MM.1S (cell line): ENCODE data around the gene PPP6R2.

Source experiments
- DNase-seq: peaks from one replicate; pipeline ENCODE4 v3.0.0-alpha.2; 2015
- H2AFZ ChIP-seq: fragments of 300-600 bp; sonication (generic); 2 replicates; pipeline ENCODE4 v1.6.0; 2016; ENCODE audit warnings: antibody characterized with exemption, low read length
- H3F3A ChIP-seq: fragments of 300-600 bp; sonication (generic); 2 replicates; pipeline ENCODE4 v1.6.1; 2016; ENCODE audit warnings: mild to moderate bottlenecking, antibody characterized with exemption, low read length, moderate library complexity, mixed read lengths; ENCODE audit not compliant: insufficient read depth
- H3K27ac ChIP-seq: fragments of 300-600 bp; sonication (generic); 2 replicates; pipeline ENCODE4 v1.5.1; 2016; ENCODE audit warnings: mild to moderate bottlenecking, low read length
- H3K27me3 ChIP-seq: fragments of 300-600 bp; sonication (generic); replicated peaks from 2 replicates; pipeline ENCODE4 v1.6.0; 2016; ENCODE audit warnings: low read length; ENCODE audit not compliant: insufficient read depth
- H3K36me3 ChIP-seq: fragments of 300-600 bp; sonication (generic); replicated peaks from 2 replicates; pipeline ENCODE4 v1.6.1; 2016; ENCODE audit warnings: mild to moderate bottlenecking, low read length, mixed read lengths; ENCODE audit not compliant: insufficient read depth
- H3K4me1 ChIP-seq: fragments of 300-600 bp; sonication (generic); 2 replicates; pipeline ENCODE4 v1.6.1; 2016; ENCODE audit warnings: low read length, mixed read lengths
- H3K4me2 ChIP-seq: fragments of 300-600 bp; sonication (generic); 2 replicates; pipeline ENCODE4 v1.6.0; 2016; ENCODE audit warnings: low read depth, low read length
- H3K4me3 ChIP-seq: fragments of 300-600 bp; sonication (generic); 2 replicates; pipeline ENCODE4 v1.5.1; 2016; ENCODE audit warnings: low read length, mixed read lengths
- H3K79me2 ChIP-seq: fragments of 300-600 bp; sonication (generic); 2 replicates; pipeline ENCODE4 v1.6.1; 2016; ENCODE audit warnings: mixed run types, low read length, mixed read lengths
- H3K9ac ChIP-seq: fragments of 300-600 bp; sonication (generic); 2 replicates; pipeline ENCODE4 v1.6.1; 2016; ENCODE audit warnings: low read length, mixed read lengths
- H3K9me2 ChIP-seq: fragments of 300-600 bp; sonication (generic); replicated peaks from 2 replicates; pipeline ENCODE4 v1.6.1; 2016; ENCODE audit warnings: mild to moderate bottlenecking, low read length, mixed read lengths; ENCODE audit not compliant: insufficient read depth
- H3K9me3 ChIP-seq: fragments of 300-600 bp; sonication (generic); replicated peaks from 2 replicates; pipeline ENCODE4 v1.6.1; 2016; ENCODE audit warnings: mild to moderate bottlenecking, low read length, mixed read lengths; ENCODE audit not compliant: insufficient read depth
- H4K20me1 ChIP-seq: fragments of 300-600 bp; sonication (generic); 2 replicates; pipeline ENCODE4 v1.6.1; 2016; ENCODE audit warnings: mild to moderate bottlenecking, low read length, moderate library complexity, mixed read lengths; ENCODE audit not compliant: insufficient read depth
- CTCF ChIP-seq: fragments of 300-600 bp; sonication (generic); IDR thresholded peaks from 2 replicates; pipeline ENCODE4 v1.5.1; 2016; ENCODE audit warnings: antibody characterized with exemption, low read length, mixed read lengths
- EZH2 ChIP-seq: fragments of 300-600 bp; sonication (generic); optimal IDR thresholded peaks from 2 replicates; pipeline ENCODE3; 2017; ENCODE audit warnings: low read depth, mild to moderate bottlenecking, antibody characterized with exemption, low read length, mixed read lengths
- EZH2phosphoT487 ChIP-seq: fragments of 300-600 bp; sonication (generic); IDR thresholded peaks from 2 replicates; pipeline ENCODE4 v1.6.1; 2018; ENCODE audit warnings: antibody characterized with exemption, low read length

PPP6R2 gene

GRCh38 chr22:50418624-50419023 lies 75.5 kb downstream of the PPP6R2 start:
- no peaks in the 10 kb centered on the region for H3K36me3 ChIP-seq
- H3K9ac ChIP-seq: no peak overlapping the region
- no peaks in the 10 kb centered on the region for H4K20me1 ChIP-seq
- H3F3A ChIP-seq: no peaks in the 10 kb centered on the region
- no peaks in the 10 kb centered on the region for H3K4me1 ChIP-seq
- no peak overlapping the region for H2AFZ ChIP-seq
- TF ChIP-seq CTCF: no peak
- TF ChIP-seq EZH2: no peak
- no peak for TF ChIP-seq EZH2phosphoT487
- no peak overlapping the region for H3K4me2 ChIP-seq
- no peaks in the 10 kb centered on the region for H3K9me2 ChIP-seq
- H3K27me3 ChIP-seq: no peaks in the 10 kb centered on the region
- no peak for DNase-seq
- H3K79me2 ChIP-seq: no peaks in the 10 kb centered on the region
- no peak overlapping the region for H3K4me3 ChIP-seq
- H3K27ac ChIP-seq: no peak overlapping the region
- no peaks in the 10 kb centered on the region for H3K9me3 ChIP-seq

GRCh38 chr22:50419116-50419515 lies 76.0 kb downstream of the PPP6R2 start:
- Histone ChIP-seq H3K27ac (no peak overlapping the region), H2AFZ (no peak overlapping the region), H3F3A (no peaks in the 10 kb centered on the region), H3K4me3 (no peak overlapping the region), H3K9ac (no peak overlapping the region), H3K9me3 (no peaks in the 10 kb centered on the region), H3K27me3 (no peaks in the 10 kb centered on the region), H3K4me1 (no peaks in the 10 kb centered on the region), H3K36me3 (no peaks in the 10 kb centered on the region), H3K79me2 (no peaks in the 10 kb centered on the region), H3K9me2 (no peaks in the 10 kb centered on the region), H3K4me2 (no peak overlapping the region), H4K20me1 (no peaks in the 10 kb centered on the region)
- TF ChIP-seq EZH2: no peak
- no peak for TF ChIP-seq CTCF
- TF ChIP-seq EZH2phosphoT487: no peak
- no peak for DNase-seq

- Histone ChIP-seq H3K36me3 (no peaks in the 10 kb centered on the region), H3K27me3 (no peaks in the 10 kb centered on the region), H4K20me1 (no peaks in the 10 kb centered on the region), H3K4me3 (no peak overlapping the region), H3K4me2 (no peak overlapping the region), H3K9me3 (no peaks in the 10 kb centered on the region), H2AFZ (no peak overlapping the region), H3K27ac (no peak overlapping the region), H3K9ac (no peak overlapping the region), H3K9me2 (no peaks in the 10 kb centered on the region), H3K4me1 (no peaks in the 10 kb centered on the region), H3K79me2 (no peaks in the 10 kb centered on the region), H3F3A (no peaks in the 10 kb centered on the region)
- TF ChIP-seq EZH2phosphoT487 (no peak), EZH2 (no peak), CTCF (no peak)
- no peak for DNase-seq
Measured at GRCh38 chr22:50420015-50420414, 76.9 kb downstream of the PPP6R2 start.
